OCI-LY7 (cell line): ENCODE results near the gene FBXL17.

Source experiments
- CTCF ChIP-seq: fragments of 200-600 bp; sonication (generic); conservative IDR thresholded peaks from 2 replicates; pipeline ENCODE4 v1.5.1; 2014; ENCODE audit warnings: mild to moderate bottlenecking, antibody characterized with exemption, low read length, moderate library complexity, mixed read lengths
- EZH2phosphoT487 ChIP-seq: fragments of 200-600 bp; sonication (generic); IDR thresholded peaks from 2 replicates; pipeline ENCODE4 v1.6.1; 2018; ENCODE audit warnings: low read depth, borderline replicate concordance, mild to moderate bottlenecking, mixed run types, antibody characterized with exemption, low read length, moderate library complexity, mixed read lengths

- no peak for TF ChIP-seq CTCF
- no peak for TF ChIP-seq EZH2phosphoT487
These were observed 413.5 kb downstream of the FBXL17 start for GRCh38 chr5:107968406-107968843.
